ENCODE results near the gene AP1S3.

- TF ChIP-seq POLR2A (IDR thresholded peaks at IDR 0.05; ENCODE audit: low read depth, low read length): no peak
- no peak for TF ChIP-seq SPI1 (IDR thresholded peaks at IDR 0.05; ENCODE audit: low read depth, low read length)
- TF ChIP-seq TAF1 (IDR thresholded peaks at IDR 0.05; ENCODE audit: low read depth, low read length): no peak
- no peak for TF ChIP-seq POLR2AphosphoS5 (IDR thresholded peaks at IDR 0.05; ENCODE audit: low read depth, low read length)
Observed at GRCh38 chr2:223744580-223744979, 92.8 kb downstream of the AP1S3 start.

Data from GM12891 (cell line).